Measurements from ENCODE around the gene ERBIN. TPM values are rescaled to one million over a fixed set of nuclear protein-coding genes. Genes with fewer than 3 reads are reported as not detected.
"Not testable (repeated sequence)": the region's sequence is repeated elsewhere in the genome, so short reads cannot be mapped to it uniquely, and the experiment has no call there.

ERBIN gene
- total RNA-seq, 1 donor: 146 TPM

GRCh38 chr5:65927503-65928321, 1.3 kb downstream of the ERBIN start:
- Histone ChIP-seq H3K27me3 (ENCODE audit: insufficient read depth, low read length) (no peaks in the 10 kb centered on the region), H3K4me3 (ENCODE audit: low read length) (peak overlapping the region; percentile 94), H3K4me1 (ENCODE audit: insufficient read depth, low read length) (peaks cover 33% of the 10 kb centered on the region)

GRCh38 chr5:65928322-65928752, 2.0 kb downstream of the ERBIN start:
- Histone ChIP-seq H3K4me3 (ENCODE audit: low read length) (peak overlapping the region; percentile 94), H3K4me1 (ENCODE audit: insufficient read depth, low read length) (peaks cover 35% of the 10 kb centered on the region), H3K27me3 (ENCODE audit: insufficient read depth, low read length) (no peaks in the 10 kb centered on the region), H3K9me3 (ENCODE audit: low read depth, low read length) (no peaks in the 10 kb centered on the region)

More at GRCh38 chr5:65927503-65928321, 1.3 kb downstream of the ERBIN start:
- H3K9me3 ChIP-seq (ENCODE audit: low read depth, low read length): no peaks in the 10 kb centered on the region

DNA sequence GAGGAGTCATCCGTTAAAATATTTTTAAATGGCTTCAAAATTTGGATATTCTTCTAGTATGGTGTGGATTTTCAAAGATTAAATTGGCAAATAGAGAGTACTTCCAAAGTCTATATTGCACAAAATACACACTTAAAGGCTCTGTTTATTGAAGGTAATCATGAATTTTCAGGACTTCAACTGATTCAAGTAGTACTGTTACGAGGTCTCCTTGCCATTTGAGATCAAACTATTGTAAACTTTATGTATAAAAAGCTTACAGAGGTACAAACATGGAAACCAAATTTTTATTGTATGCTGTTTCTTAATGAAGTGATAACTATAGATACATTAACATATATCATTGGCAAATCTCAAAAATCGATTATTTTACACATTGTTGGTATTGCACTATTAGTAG, 2.5 kb downstream of the ERBIN start:
- Histone ChIP-seq H3K4me3 (ENCODE audit: low read length) (no peak overlapping the region), H3K9me3 (ENCODE audit: low read depth, low read length) (no peaks in the 10 kb centered on the region), H3K4me1 (ENCODE audit: insufficient read depth, low read length) (peaks cover 36% of the 10 kb centered on the region), H3K27me3 (ENCODE audit: insufficient read depth, low read length) (no peaks in the 10 kb centered on the region)

DNA sequence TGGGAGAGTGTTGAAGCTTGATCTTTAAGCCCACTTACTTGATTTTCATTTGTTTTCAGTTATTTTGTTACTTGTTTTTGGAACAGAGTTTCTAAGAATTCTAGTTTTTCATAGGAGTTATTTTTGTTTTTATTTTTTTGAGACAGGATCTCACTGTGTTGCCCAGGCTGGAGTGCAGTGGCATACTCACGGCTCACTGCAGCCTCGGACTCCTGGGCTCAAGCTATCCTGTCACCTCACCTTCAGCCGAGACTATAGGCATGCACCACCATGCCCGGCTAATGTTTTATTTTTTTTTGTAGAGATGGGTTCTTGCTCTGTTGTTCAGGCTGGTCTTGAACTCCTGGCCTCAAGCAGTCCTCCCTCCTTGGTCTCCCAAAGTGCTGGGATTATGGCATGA, 6.3 kb downstream of the ERBIN start:
- H3K27me3 ChIP-seq (ENCODE audit: insufficient read depth, low read length): no peaks in the 10 kb centered on the region
- peaks cover 30% of the 10 kb centered on the region for H3K4me1 ChIP-seq (ENCODE audit: insufficient read depth, low read length)
- H3K4me3 ChIP-seq (ENCODE audit: low read length): no peak overlapping the region
- H3K9me3 ChIP-seq (ENCODE audit: low read depth, low read length): no peaks in the 10 kb centered on the region

DNA sequence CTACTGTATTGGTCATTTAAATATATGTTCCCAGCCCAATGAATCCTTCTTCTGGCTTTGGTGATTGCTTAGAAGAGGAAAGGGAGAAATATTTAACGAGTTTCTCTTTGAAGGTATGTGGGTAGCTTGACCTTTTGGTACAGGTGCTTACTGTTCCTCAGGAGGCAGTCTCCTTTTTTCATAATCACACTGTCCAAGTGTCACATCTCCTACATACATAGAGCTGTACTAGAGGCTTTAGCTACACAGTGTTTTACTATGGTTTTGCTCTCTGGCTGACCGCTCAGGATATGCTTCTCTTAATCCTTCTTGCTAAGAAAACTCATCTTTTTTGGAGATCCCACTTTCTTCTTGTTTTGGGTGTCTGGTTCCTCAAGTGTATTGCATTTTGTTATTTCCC, 6.9 kb downstream of the ERBIN start:
- H3K27me3 ChIP-seq (ENCODE audit: insufficient read depth, low read length): no peaks in the 10 kb centered on the region
- H3K9me3 ChIP-seq (ENCODE audit: low read depth, low read length): no peaks in the 10 kb centered on the region
- no peak overlapping the region for H3K4me3 ChIP-seq (ENCODE audit: low read length)
- peaks cover 30% of the 10 kb centered on the region for H3K4me1 ChIP-seq (ENCODE audit: insufficient read depth, low read length)

- peaks cover 9% of the 10 kb centered on the region for H3K4me1 ChIP-seq (ENCODE audit: insufficient read depth, low read length)
Measured at GRCh38 chr5:65938256-65938655, 11.9 kb downstream of the ERBIN start.

GRCh38 chr5:65943771-65944170, 17.4 kb downstream of the ERBIN start:
- H3K9me3 ChIP-seq (ENCODE audit: low read depth, low read length): no peaks in the 10 kb centered on the region
- peaks cover 4% of the 10 kb centered on the region for H3K4me1 ChIP-seq (ENCODE audit: insufficient read depth, low read length)
- no peaks in the 10 kb centered on the region for H3K27me3 ChIP-seq (ENCODE audit: insufficient read depth, low read length)
- no peak overlapping the region for H3K4me3 ChIP-seq (ENCODE audit: low read length)

More at GRCh38 chr5:65938256-65938655, 11.9 kb downstream of the ERBIN start:
- Histone ChIP-seq H3K4me3 (ENCODE audit: low read length) (no peak overlapping the region), H3K27me3 (ENCODE audit: insufficient read depth, low read length) (no peaks in the 10 kb centered on the region), H3K9me3 (ENCODE audit: low read depth, low read length) (no peaks in the 10 kb centered on the region)

GRCh38 chr5:65946198-65946745, 19.9 kb downstream of the ERBIN start:
- H3K4me3 ChIP-seq (ENCODE audit: low read length): no peak overlapping the region

DNA sequence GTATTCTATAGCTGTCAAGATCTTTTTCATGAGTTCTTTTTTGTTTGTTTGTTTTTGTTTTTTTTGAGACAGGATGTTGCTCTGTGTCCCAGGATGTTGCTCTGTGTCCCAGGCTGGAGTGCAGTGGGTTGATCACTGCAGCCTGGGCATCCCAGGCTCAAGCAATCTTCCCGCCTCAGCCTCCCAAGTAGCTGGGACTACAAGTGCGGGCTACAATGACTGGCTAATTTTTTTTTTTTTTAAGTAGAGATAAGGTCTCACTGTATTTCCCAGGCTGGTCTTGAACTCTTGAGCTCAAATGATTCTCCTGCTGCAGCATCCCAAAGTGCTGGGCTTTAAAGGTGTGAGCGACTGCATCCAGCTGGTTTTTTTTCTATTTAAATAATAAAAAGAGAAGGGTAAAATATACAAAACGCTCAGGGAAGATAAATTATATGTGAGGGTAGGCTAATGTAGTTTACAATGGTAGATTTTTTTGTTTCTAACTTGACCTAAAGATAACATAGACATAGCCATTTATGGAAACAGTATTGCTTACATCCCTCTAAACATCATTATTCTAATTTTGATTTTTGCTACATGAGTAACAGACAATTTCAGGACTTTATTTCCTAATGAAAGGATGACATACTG, 21.9 kb downstream of the ERBIN start:
- H3K4me3 ChIP-seq (ENCODE audit: low read length): no peak overlapping the region
- peaks cover 9% of the 10 kb centered on the region for H3K4me1 ChIP-seq (ENCODE audit: insufficient read depth, low read length)
- no peaks in the 10 kb centered on the region for H3K27me3 ChIP-seq (ENCODE audit: insufficient read depth, low read length)
- H3K9me3 ChIP-seq (ENCODE audit: low read depth, low read length): no peaks in the 10 kb centered on the region

More at GRCh38 chr5:65946198-65946745, 19.9 kb downstream of the ERBIN start:
- Histone ChIP-seq H3K4me1 (ENCODE audit: insufficient read depth, low read length) (peaks cover 9% of the 10 kb centered on the region), H3K9me3 (ENCODE audit: low read depth, low read length) (no peaks in the 10 kb centered on the region), H3K27me3 (ENCODE audit: insufficient read depth, low read length) (no peaks in the 10 kb centered on the region)

DNA sequence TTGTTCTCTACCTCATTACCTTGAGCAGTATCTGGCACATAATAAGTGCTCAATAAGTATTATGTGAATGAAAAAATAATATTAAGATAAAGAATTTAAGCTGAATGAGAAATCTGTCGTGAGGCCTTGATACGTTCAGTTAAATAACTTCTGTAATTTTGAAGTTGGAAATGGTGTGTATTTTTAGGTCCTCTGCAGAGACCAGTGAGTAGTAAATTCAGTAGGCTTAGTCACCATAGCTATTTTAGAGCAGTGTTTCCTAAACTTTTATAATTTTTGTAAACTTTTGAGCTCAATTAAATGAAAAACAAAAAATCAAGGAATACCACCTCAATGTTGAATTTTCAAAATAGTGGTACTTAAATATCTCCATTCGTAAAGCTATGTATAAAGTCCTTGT, 25.0 kb downstream of the ERBIN start:
- Histone ChIP-seq H3K4me1 (ENCODE audit: insufficient read depth, low read length) (peaks cover 5% of the 10 kb centered on the region), H3K9me3 (ENCODE audit: low read depth, low read length) (no peaks in the 10 kb centered on the region), H3K27me3 (ENCODE audit: insufficient read depth, low read length) (no peaks in the 10 kb centered on the region), H3K4me3 (ENCODE audit: low read length) (no peak overlapping the region)

GRCh38 chr5:65952259-65952658, 25.9 kb downstream of the ERBIN start:
- Histone ChIP-seq H3K27me3 (ENCODE audit: insufficient read depth, low read length) (no peaks in the 10 kb centered on the region), H3K4me3 (ENCODE audit: low read length) (no peak overlapping the region), H3K4me1 (ENCODE audit: insufficient read depth, low read length) (peaks cover 5% of the 10 kb centered on the region), H3K9me3 (ENCODE audit: low read depth, low read length) (no peaks in the 10 kb centered on the region)

DNA sequence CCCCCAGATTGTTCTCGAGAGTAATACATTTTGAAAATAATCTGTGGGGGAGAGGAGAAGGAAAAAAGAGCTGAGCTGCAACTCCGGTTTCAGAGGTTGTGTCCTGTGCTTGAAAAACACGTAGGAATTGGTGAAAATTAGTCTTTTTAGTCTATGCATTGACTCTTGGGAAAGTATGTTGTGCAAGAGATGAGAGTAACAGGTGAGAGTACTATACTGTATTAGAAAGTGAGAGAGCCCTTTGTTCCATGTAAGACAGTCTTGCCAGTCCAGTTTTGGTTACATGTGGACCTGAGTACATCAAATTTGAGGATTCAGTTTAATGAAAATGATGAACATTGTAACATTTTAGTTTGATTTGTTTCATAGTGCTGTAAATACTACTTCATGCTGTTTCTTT, 27.8 kb downstream of the ERBIN start:
- no peak overlapping the region for H3K4me3 ChIP-seq (ENCODE audit: low read length)
- H3K27me3 ChIP-seq (ENCODE audit: insufficient read depth, low read length): no peaks in the 10 kb centered on the region
- no peaks in the 10 kb centered on the region for H3K9me3 ChIP-seq (ENCODE audit: low read depth, low read length)
- peaks cover 5% of the 10 kb centered on the region for H3K4me1 ChIP-seq (ENCODE audit: insufficient read depth, low read length)

GRCh38 chr5:65955746-65956145, 29.4 kb downstream of the ERBIN start:
- H3K4me1 ChIP-seq (ENCODE audit: insufficient read depth, low read length): no peaks in the 10 kb centered on the region
- H3K27me3 ChIP-seq (ENCODE audit: insufficient read depth, low read length): no peaks in the 10 kb centered on the region
- no peak overlapping the region for H3K4me3 ChIP-seq (ENCODE audit: low read length)
- H3K9me3 ChIP-seq (ENCODE audit: low read depth, low read length): no peaks in the 10 kb centered on the region

GRCh38 chr5:65957703-65958102, 31.3 kb downstream of the ERBIN start:
- not testable (repeated sequence) for H3K4me1 ChIP-seq (ENCODE audit: insufficient read depth, low read length); H3K4me3 ChIP-seq (ENCODE audit: low read length); H3K27me3 ChIP-seq (ENCODE audit: insufficient read depth, low read length); H3K9me3 ChIP-seq (ENCODE audit: low read depth, low read length)

- no peaks in the 10 kb centered on the region for H3K27me3 ChIP-seq (ENCODE audit: insufficient read depth, low read length)
- no peaks in the 10 kb centered on the region for H3K4me1 ChIP-seq (ENCODE audit: insufficient read depth, low read length)
- no peak overlapping the region for H3K4me3 ChIP-seq (ENCODE audit: low read length)
- H3K9me3 ChIP-seq (ENCODE audit: low read depth, low read length): no peaks in the 10 kb centered on the region
Measured at GRCh38 chr5:65961633-65962032, 35.3 kb downstream of the ERBIN start.

Data from mononuclear cell (primary cell).